NCI-H748 treated with DMSO at 0.1 percent for 48 hours (cell line): ENCODE data around the gene LEUTX.
"Not testable (repeated sequence)": the region's sequence is repeated elsewhere in the genome, so short reads cannot be mapped to it uniquely, and the experiment has no call there.

Experiments
- DNase-seq: peaks from one replicate; lab custom pipeline; 2025; lab: John Stamatoyannopoulos, UW

The LEUTX gene

DNA sequence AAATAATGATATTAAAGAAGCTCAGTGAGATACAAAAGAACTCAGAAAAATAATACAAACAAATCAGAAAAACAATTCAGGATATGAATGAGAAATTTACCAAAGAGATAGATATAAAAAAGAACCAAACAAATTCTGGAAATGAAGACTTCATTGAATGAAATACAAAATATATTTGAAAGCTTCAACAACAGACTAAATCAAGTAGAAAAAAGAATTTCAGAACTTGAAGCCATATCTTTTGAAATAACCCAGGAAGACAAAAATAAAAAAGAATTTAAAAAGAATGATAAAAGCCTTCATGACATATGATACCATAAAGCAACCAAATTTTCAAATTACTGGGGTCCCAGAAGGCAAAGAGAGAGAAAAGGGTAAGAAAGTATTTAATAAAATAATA lies 9.6 kb downstream of the LEUTX start:
- no peak for DNase-seq

DNA sequence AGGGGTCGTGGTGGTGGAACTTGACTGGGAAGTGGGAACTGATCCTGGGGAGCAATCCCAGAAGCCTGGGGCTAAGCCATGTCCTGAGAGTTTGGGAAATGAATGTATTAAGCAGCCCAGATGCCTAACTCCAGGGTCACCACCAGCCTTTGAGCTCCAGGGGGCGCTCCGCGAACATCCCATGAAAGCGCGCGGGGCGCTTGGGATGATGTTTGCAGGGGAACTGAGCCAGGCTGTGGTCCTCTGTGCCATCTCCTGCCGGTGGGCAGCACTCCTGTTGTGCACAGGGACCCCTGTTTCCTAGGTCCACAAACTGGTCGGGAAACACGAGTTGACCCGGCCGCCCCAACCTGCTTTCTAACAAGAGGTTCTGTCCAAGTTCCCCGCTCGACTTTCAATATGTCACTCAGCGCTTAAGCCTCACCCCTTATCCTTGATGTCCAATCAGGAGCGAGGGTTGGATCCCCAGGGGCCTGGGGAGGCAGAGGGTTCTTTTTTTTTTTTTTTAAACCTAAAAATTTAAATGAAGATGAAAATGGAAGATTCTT lies 14.4 kb downstream of the LEUTX start:
- DNase-seq = peak; percentile 67

DNA sequence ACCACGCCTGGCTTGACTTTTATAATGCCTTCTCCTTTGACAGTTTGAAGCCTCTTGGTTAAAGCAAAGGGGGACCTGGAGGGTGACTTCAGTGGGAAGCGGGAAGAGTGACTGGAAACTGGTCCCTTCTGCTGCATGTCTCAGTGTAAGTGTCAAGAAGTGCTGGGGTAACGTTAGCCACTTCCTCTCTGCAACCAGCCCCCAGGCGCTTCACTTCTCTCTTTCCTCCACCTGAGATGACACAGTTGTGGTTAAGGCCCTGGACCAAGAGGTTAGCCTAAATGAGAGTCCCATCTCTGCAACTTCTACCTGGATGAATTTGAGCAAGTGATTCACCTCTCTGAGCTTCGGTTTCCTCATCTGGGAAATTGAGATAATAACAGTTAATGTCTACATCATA lies 16.3 kb downstream of the LEUTX start:
- DNase-seq = no peak

DNA sequence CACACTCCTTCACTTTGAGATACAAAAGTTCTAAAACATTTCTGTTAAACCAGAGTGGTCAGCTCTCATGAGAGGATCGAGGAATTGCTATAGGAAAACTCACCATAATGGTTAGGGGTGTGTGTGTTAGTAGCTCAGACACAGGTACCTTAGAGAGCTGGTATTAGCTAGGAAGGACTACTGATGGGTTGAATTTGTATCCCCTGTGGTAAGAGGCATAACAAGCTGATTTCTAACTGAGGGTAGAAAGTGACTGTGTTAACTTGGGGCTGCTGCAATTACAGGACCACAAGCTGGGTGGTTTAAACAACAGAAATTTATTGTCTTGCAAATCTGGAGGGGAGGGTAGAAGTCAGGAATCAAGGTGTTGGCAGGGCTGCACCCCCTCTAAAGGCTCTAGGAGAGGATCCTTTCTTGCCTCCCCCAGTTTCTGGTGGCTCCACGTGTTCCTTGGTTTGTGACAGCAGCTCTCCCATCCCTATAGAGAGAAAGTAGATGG lies 17.4 kb downstream of the LEUTX start:
- DNase-seq = no peak

DNA sequence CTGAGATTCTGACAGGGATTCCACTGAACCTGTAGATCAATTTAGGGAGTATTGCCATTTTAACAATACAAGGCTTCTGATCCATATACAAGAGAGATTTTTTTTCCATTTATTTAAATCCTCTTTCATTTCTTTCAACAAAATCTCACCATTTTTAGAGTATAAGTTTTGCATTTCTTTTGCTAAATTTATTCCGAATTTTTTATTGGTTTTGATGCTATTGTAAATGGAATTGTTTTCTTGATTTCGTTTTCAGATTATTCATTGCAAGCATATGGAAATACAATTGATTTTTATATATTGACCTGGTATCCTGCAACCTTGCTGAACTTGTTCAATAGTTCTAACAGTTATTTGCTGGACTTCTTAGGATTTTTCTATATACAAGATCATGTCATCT lies 18.4 kb downstream of the LEUTX start:
- no peak for DNase-seq

DNA sequence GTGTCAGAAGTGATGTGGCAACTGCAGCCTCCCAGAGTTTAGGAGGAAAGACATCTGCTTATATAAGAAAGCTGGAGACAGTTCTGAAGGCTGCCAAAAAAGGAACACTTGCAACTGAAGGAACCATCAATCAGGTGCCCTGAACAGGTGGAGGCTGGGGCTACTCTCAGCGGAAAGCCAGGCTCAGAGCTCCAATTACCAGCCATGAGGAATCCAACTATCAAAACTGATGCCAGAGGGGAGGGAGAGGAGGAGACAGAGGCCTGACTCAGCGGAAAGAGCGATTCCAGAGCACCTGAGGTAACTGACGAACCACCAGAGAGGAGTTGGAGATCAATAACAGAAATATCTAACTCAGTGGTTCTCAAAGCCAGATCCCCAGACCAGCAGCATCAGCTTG lies 24.3 kb downstream of the LEUTX start:
- DNase-seq = no peak

DNA sequence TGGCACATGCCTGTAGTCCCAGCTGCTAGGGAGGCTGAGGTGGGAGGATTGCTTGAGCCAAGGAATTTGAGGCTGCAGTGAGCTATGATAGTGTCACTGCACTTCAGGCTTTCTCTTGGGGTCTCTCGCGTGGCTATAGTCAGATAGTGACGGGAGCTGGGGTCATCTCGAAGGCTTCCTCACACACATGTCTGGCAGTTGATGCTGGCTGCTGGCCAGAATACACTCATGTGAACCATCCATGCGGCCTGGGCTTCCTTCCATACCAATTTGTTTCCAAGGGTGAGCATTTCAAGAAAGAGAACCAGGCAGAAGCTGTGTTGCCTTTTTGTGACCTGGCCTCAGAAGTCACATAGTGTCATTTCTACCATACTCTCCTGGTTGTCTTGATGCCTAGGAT lies 26.4 kb downstream of the LEUTX start:
- no peak for DNase-seq

DNA sequence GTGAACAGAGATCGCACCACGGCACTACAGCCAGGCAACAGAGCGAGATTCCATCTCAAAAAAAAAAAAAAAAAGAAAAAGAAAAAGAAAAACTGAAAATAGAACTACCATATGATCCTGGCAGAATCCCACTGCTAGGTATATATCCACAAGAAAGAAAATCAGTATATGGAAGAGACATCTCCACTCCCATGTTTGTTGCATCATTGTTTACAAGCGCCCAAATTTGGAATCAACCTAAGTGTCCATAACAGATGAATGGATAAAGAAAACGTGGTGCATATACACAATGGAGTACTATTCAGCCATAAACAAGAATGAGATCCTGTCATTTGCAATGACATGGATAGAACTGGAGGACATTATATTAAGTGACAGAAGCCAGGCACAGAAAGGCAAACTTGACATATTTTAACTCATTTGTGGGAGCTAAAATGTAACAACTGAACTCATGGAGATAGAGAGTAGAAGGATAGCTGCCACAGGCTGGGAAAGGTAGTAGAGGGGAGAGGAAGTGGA lies 29.3 kb downstream of the LEUTX start:
- DNase-seq = no peak

DNA sequence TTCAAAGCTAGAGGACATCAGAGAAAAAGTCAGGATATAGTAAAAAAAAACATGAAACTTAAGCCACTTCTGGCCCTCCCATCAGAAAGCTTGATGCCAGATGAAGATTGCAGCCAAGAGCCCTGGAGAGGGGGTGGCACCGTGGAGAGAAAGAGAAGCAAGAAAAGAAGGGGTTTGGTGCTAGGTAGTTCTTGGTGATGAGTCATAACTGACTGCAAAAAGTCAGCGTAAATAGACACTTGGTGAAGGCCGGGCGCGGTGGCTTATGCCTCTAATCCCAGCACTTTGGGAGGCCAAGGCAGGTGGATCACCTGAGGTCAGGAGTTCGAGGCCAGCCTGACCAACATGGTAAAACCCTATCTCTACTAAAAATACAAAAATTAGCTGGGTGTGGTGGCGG lies 30.0 kb downstream of the LEUTX start:
- not testable (repeated sequence) for DNase-seq

DNA sequence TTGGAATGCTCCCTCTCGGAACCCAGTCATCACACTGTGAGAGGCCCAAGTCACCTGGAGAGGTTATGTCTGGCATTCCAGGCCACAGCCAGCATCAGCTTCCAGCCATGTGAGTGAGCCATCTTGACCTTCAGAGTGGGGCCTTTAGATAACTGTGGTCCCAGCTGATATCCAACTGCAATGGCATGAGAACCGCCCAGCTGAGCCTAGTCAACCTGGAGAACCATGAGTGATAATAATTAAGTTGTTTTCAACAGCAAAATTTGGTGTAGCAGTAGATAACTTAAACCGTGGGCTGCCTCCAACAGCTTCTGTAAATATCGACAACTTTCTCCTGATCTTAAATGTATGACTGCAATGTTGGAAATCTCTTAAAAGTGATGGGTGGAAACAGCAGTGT lies 30.7 kb downstream of the LEUTX start:
- no peak for DNase-seq

DNA sequence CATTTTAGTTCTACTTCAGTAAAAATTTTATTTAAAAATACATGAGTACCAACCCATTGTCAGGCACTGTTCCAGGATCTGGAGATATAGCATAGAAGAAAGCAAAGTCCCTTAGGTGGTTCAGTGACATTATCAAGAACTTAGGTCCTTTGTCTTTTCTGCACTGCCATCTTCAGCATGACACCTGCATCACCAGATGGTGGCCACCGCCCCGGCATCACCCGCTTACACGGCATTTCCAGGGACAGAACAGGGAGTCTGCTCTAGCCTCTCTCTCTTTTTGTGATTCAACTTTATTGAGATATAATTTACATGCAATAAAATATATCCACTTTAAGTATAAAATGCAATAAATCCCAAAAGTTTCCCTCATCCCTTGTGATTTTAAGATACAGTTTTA lies 31.8 kb downstream of the LEUTX start:
- DNase-seq = no peak

DNA sequence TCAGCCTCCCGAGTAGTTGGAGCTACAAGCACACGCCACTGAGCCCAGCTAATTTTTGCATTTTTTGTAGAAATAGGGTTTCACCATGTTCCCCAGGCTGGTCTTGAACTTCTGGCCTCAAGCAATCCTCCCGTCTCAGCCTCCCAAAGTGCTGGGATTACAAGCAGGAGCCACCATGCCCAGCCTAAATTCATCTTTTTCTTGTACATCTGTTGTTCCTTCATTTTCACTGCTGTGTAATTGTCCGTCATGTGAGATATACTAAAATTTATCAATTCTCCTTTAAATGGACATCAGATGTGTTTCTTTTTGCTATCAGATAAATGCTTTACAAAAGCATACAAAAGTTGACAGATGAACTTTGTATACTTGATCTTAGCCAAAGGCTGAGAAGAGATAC lies 32.4 kb downstream of the LEUTX start:
- no peak for DNase-seq

DNA sequence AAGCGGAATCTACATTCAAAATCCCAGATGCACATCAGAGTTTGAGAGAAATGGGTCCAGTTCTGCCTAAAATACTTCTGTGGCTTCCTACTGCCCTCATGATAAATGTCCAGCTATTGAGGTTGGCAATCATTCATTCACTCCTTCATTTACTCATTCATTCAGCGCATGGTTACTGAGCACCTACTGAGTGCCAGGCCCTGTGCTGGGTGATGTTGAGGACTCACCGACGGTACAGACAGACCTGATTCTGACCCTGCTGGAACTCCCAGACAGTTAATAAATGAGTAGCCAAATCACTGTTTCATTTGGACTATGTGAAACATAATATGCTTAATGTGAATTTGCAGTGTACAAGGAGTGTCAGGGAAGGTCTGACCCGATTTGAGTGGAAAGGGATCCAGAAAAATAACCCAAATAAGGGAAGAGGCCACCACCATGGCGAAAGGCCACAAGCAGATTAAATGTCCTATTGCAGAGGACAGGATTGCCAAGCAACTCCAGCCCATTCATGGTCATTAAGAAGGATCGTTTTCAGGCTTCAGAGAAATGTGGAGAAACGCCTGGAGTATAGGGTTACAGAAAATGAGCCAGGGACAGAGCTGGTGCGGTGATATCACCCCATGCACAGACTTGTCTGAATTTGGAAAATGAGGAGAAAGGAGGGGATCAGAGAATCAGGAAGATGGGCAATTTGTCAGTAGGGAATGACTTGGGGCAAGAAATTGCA lies 34.8 kb downstream of the LEUTX start:
- no peak for DNase-seq

DNA sequence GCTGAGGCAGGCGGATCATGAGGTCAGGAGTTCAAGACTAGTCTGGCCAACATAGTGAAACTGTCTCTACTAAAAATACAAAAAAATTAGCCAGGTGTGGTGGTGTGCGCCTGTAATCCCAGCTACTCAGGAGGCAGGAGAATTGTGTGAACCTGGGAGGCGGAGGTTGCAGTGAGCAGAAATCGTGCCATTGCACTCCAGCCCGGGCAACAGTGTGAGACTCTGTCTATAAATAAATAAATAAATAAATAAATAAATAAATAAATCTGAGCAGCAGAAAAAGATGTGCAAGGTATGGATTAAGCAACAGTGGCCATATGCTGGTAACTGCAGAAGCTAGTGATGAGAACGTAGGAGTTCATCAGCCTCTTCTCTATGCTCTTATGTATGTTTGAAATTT lies 35.5 kb downstream of the LEUTX start:
- DNase-seq = not testable (repeated sequence)

DNA sequence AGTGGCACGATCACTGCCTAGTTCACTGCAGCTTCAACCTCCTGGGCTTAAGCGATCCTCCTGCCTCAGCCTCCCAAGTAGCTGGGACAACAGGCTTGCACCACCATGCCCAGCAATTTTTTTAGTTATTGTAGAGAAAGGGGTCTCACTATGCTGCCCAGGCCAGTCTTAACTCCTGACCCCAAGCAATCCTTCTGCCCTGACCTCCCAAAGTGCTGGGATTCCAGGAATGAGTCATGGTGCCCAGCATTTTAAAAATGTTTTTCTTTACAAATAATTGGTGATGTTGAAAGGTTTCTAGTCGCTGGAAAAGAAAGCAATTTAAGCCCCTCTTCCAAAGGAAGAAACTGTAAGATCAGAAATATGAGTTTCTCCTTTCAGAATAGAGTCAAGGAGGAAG lies 35.9 kb downstream of the LEUTX start:
- no peak for DNase-seq

DNA sequence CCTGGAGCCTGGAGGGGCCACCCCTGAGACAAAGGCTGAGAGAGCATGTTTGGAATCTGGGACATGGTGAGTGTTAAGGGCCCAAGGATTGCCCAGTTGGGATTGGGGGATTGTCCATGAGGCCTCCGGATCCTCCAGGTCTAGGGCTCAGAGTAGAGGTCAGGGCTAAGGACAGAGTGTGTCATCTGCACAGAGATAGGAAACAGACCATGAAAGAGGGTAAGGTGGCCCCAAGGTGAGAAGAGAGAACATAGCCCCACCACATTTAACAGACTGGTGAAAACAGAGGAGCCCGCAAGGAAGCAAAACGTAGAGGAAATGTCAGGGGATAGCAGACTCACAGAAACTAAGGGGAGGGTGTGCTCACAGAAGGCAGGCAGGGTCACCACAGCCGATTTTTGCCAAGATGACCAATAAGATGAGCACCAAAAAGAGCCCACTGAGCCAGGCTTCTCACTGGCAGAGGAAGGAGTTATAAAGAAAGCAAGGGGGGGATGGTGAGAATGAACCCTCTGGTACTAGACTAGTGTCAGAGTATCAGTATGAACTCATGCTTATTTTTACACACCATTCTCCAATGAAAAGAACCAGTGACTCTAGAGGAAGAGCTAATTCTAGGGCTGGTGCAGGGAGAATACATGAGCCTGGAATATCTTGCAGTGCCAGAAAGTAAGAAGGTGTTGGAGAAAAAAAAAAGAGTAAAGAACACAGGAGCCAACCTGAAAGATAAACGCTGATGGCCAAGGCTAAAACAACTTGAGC lies 37.8 kb downstream of the LEUTX start:
- no peak for DNase-seq

DNA sequence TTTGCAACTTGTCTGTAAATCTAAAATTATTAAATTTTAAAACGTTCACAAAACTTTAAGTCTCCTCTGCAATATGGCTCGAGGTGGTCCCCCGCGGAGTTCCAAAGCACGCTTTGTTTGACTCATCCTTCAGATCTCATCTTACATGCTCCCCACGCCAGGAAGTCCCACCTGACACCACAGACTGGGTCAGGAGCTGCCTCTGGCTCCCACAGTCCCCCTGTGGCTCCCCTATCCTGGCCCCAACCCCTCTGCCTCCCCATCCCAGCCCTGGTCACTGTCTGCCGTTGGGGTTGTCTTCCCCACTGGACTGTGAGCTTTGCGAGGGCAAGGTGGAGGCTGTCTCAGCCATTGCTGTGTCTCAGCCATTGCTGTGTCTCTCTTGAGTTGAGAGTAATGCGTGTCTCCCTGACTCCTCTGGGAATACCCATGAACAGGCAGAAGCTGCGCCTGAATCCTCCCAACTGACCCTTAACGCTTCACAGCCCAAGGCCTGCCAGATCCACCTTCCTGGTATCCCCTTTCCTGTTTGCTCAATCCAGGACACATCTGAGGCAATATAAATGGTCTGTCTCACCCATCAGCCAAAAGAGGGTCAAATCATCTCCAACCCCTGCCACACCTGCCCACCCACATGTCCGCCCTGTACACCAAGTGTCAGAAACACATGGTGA lies 39.4 kb downstream of the LEUTX start:
- no peak for DNase-seq

DNA sequence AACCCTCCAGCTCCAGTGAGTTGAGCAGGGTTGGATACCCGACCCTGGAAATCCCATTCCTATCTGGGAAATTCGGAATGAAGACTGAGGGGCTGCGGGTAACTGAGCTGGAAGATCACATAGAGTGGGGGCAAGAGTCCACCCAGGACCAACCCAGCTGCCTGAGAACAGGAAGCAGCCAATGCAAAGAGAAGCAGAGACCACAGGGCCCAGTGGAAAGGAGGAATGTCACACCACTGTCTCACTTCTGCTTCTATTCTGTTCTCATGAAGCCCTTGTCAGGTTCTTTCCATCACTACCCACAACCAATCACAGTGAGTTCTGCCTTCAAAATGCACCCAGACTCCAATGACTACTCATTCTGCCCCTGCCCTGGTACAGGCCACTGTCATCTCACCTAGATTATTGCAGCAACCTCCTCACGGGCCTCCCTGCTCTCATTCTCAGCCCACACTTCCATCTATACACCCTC lies 40.0 kb downstream of the LEUTX start:
- no peak for DNase-seq

DNA sequence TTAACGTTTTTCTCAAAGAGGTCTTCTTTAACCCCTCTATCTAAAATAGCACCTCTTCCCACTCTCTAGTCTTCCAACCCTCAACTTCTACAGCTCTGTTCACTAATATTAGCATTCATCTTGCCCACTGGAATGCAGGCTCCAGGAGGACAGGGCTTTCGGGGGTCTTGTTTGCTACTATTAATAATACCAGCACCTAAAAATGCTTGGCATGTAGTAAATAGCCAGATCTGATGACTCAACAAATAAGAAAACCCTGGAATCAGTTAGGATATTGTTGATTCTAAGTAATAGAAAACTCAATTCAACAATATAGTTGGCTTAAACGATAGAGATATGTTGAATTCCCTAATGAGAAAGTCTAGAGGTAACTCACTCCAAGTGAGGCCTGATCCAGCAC lies 41.1 kb downstream of the LEUTX start:
- no peak for DNase-seq

DNA sequence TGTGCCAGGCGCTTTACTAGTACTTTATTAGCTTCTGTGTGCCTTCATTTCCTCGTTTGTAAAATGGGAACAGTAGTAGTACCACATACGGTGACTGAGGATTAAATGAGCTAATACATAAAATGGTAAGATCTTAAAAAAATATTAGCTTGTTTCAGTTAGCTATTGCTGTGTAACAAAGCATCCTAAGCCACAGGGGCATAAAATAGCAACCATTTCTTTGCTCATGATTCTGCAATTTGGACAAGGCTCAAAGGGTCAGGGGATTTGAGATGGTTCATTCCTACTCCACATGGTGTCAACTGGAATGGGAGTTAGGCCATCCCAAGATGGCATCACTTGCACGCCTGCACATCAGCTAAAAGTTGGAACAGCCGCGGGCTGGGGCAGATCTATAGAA lies 42.0 kb downstream of the LEUTX start:
- DNase-seq = no peak

DNA sequence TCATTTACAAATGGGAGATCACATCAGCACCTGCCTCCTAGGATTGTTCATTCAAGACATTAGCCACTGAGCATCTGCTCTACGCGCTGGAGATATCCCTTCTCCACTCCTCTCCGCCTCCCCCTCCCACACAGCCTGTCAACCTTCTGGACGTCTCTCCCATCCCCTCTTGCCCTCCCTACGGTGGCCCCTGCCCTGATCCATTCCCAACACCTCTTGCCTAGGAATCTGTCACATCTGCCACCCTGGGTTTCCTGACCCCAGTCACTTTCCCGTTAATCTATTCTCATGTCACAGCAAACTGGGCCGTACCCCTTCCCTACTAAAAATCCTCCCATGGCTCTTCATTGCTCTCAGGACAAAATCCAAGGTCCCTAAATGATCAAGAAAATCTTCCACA lies 45.0 kb downstream of the LEUTX start:
- DNase-seq = no peak
